Endothelial cell of umbilical vein (primary cell): ENCODE data around the gene C17orf67. TPM values are rescaled to one million over a fixed set of nuclear protein-coding genes. Genes with fewer than 3 reads are reported as not detected.

Source experiments
- BruUV-seq: library from RNA; stranded (reverse); fragments of 400-500 nt; replicated peaks from 2 replicates; lab custom pipeline; 2021; lab: Mats Ljungman, UMichigan
- CTCF ChIA-PET: fragments of 300-600, 350-600 bp; sonication (Branson Sonifier 250); formaldehyde crosslinking; loops from one replicate; lab custom pipeline; 2021; ENCODE audit warnings: antibody characterized with exemption, inconsistent platforms; lab: Charles Lee
- POLR2A ChIA-PET: fragments of 300-600, 350-600 bp; sonication (Branson Sonifier 250); formaldehyde crosslinking; loops from one replicate; lab custom pipeline; 2021; ENCODE audit warnings: antibody characterized with exemption, inconsistent platforms; lab: Charles Lee
- DNase-seq: peaks from one replicate; pipeline ENCODE4 v3.0.0-alpha.2; 2011; ENCODE audit warnings: low read depth, low spot score
- FAIRE-seq: peaks from 2 replicates; lab custom pipeline; 2011; peaks lifted over from hg19 to GRCh38; lab: Jason Lieb, UNC
- H2AFZ ChIP-seq: 2 replicates; pipeline ENCODE4 v1.6.0; 2012; ENCODE audit warnings: low read depth, low read length, control low read depth, inconsistent platforms
- H3K27ac ChIP-seq: 2 replicates; pipeline ENCODE4 v1.5.1; 2011; ENCODE audit warnings: low read depth, mild to moderate bottlenecking, control low read depth, low read length, moderate library complexity; ENCODE audit not compliant: insufficient read depth
- H3K27me3 ChIP-seq, 2 experiments: 2 replicates each; pipeline versions ENCODE4 v1.6.0 to v1.6.1; 2011; ENCODE audit warnings: low read length in 2 of 2, mixed read lengths in 1 of 2; ENCODE audit not compliant: control insufficient read depth in 2 of 2, insufficient read depth in 2 of 2
- H3K36me3 ChIP-seq, 2 experiments: 2 replicates in 1 of 2; 3 replicates in 1 of 2; pipeline ENCODE4 v1.5.1; 2011; ENCODE audit warnings: low read length in 2 of 2, mild to moderate bottlenecking in 1 of 2, moderate library complexity in 1 of 2; ENCODE audit not compliant: control insufficient read depth in 2 of 2, insufficient read depth in 2 of 2; ENCODE audit errors: extremely low read depth in 1 of 2
- H3K4me1 ChIP-seq: 3 replicates; pipeline ENCODE4 v1.5.1; 2011; ENCODE audit warnings: mild to moderate bottlenecking, low read length; ENCODE audit not compliant: control insufficient read depth, insufficient read depth; ENCODE audit errors: extremely low read depth
- H3K4me2 ChIP-seq: 2 replicates; pipeline ENCODE4 v1.6.1; 2011; ENCODE audit warnings: low read length, control low read depth, mixed read lengths; ENCODE audit not compliant: insufficient read depth
- H3K4me3 ChIP-seq, 3 experiments: fragments of 200-600 bp in 1 of 3; sonication (generic), shearing (Covaris generic) in 1 of 3; replicated peaks in 1 of 3; 2 replicates each; pipeline ENCODE4 v1.5.1; 2011 to 2016; ENCODE audit warnings: control low read depth in 3 of 3, low read length in 3 of 3, mild to moderate bottlenecking in 2 of 3, inconsistent platforms in 1 of 3, low read depth in 1 of 3, moderate library complexity in 1 of 3; ENCODE audit not compliant: insufficient read depth in 1 of 3
- H3K79me2 ChIP-seq: 2 replicates; pipeline ENCODE4 v1.6.0; 2012; ENCODE audit warnings: low read length, inconsistent platforms; ENCODE audit not compliant: control insufficient read depth, insufficient read depth
- H3K9ac ChIP-seq: replicated peaks from 2 replicates; pipeline ENCODE3; 2011; ENCODE audit warnings: low read length, control low read depth; ENCODE audit not compliant: insufficient read depth; ENCODE audit errors: extremely low read depth
- H3K9me1 ChIP-seq: replicated peaks from 3 replicates; pipeline ENCODE4 v1.6.0; 2011; ENCODE audit warnings: mild to moderate bottlenecking, low read length; ENCODE audit not compliant: control insufficient read depth, insufficient read depth; ENCODE audit errors: extremely low read depth
- H3K9me3 ChIP-seq: replicated peaks from 2 replicates; pipeline ENCODE4 v1.5.1; 2012; ENCODE audit warnings: low read length, inconsistent platforms; ENCODE audit not compliant: control insufficient read depth, insufficient read depth
- H4K20me1 ChIP-seq: replicated peaks from 2 replicates; pipeline ENCODE3; 2011; ENCODE audit warnings: mild to moderate bottlenecking, low read length; ENCODE audit not compliant: control insufficient read depth, insufficient read depth; ENCODE audit errors: extremely low read depth
- EZH2 ChIP-seq: IDR thresholded peaks from 2 replicates; pipeline ENCODE4 v1.6.1; 2012; ENCODE audit warnings: borderline replicate concordance, low read depth, mild to moderate bottlenecking, moderate library complexity, low read length, inconsistent platforms; ENCODE audit not compliant: severe bottlenecking
- FOS ChIP-seq: IDR thresholded peaks from 2 replicates; pipeline ENCODE4 v1.6.1; 2011; ENCODE audit warnings: mild to moderate bottlenecking, low read length, moderate library complexity, borderline replicate concordance; ENCODE audit not compliant: insufficient read depth
- GATA2 ChIP-seq: IDR thresholded peaks from 2 replicates; pipeline ENCODE4 v1.7.0; 2011; ENCODE audit warnings: low read depth, mild to moderate bottlenecking, moderate library complexity, mixed read lengths, low read length; ENCODE audit not compliant: insufficient read length, insufficient read depth
- JUN ChIP-seq: IDR thresholded peaks from 2 replicates; pipeline ENCODE4 v1.6.1; 2011; ENCODE audit warnings: borderline replicate concordance, low read depth; ENCODE audit not compliant: insufficient read length, insufficient read depth
- MYC ChIP-seq: IDR thresholded peaks from one replicate; pipeline ENCODE4 v1.6.1; 2011; ENCODE audit warnings: mild to moderate bottlenecking, low read depth, low read length
- POLR2A ChIP-seq: IDR thresholded peaks from 2 replicates; pipeline ENCODE4 v1.6.1; 2012; ENCODE audit warnings: low read depth, mild to moderate bottlenecking, control low read depth, low read length
- POLR2AphosphoS5 ChIP-seq: IDR thresholded peaks from 2 replicates; pipeline ENCODE4 v1.6.1; 2012; ENCODE audit warnings: low read depth, mild to moderate bottlenecking, control low read depth, low read length, moderate library complexity; ENCODE audit not compliant: insufficient read depth
- dilution Hi-C: fragments of 300-500 bp; cut with MboI; formaldehyde crosslinking; loops from one replicate; pipeline ENCODE4 v1.15.0; 2019; ENCODE audit warnings: low sequenced_read_pairs; ENCODE audit not compliant: extremely low pct_ligation_motif_present
- intact Hi-C: fragments of 100-400 bp; cut with micrococcal nuclease; formaldehyde crosslinking; loops from one replicate; pipeline ENCODE4 v1.10.0; 2022
- polyA plus RNA-seq, 4 experiments: library from polyadenylated mRNA; depleted of rRNA in 3 of 4; stranded (reverse) in 3 of 4; unstranded in 1 of 4; fragments of >200 nt; gene quantifications; 2 replicates each; pipeline versions ENCODE4 v1.2.1 to v1.2.3, GENCODE V29; 2011 to 2012; ENCODE audit warnings: missing spikeins in 1 of 4
- total RNA-seq: library from RNA; stranded (reverse); gene quantifications from 2 replicates; pipeline ENCODE4 v1.2.3, GENCODE V29; 2021
- TF ChIP-seq, protein P1 (sequence below): IDR thresholded peaks from 2 replicates; pipeline ENCODE4 v1.6.1; 2011; ENCODE audit not compliant: insufficient read depth, insufficient read length
- TF ChIP-seq, protein P2 (sequence below), 2 donors: IDR thresholded peaks; 1 replicate in 1 of 2; 2 replicates in 1 of 2; pipeline ENCODE4 v1.5.1; 2011; ENCODE audit warnings: low read length in 2 of 2, mild to moderate bottlenecking in 2 of 2, moderate library complexity in 2 of 2, control low read depth in 1 of 2, inconsistent platforms in 1 of 2, low read depth in 1 of 2; ENCODE audit not compliant: insufficient read depth in 1 of 2; ENCODE audit errors: extremely low read depth in 1 of 2

The C17orf67 gene
- total and polyA plus RNA-seq, 2 donors (not counting 3 experiments of a cell fraction or from before 2014, with no cell fraction given), result 1.9 to 5.8 TPM

DNA sequence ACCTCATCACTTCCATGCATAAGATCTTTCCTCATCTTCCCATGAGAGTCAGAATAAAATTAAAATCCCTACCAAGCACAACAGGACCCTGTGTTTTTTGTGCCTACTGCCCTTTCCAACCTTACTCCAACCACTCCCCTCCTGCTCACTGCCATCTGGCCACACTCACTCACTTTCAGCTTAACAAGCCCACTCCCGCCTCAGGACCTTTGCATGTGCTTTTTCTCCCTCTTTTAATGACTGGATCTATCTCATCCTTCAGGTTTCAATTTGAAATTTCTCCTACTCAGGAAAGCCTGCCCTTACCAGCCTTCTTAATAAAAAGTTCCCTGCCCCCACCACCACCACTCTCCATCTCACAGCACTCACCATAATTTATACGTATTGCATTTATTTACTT is 14.7 kb downstream of the C17orf67 start:
- Histone ChIP-seq H3K27ac (no peak overlapping the region), H3K4me1 (peaks cover 24% of the 10 kb centered on the region), H3K79me2 (no peaks in the 10 kb centered on the region), H3K9ac (no peak overlapping the region), H3K9me1 (no peaks in the 10 kb centered on the region), H3K4me2 (no peak overlapping the region), H3K4me3 (no peak overlapping the region), H4K20me1 (no peaks in the 10 kb centered on the region), H2AFZ (no peak overlapping the region), H3K36me3 (no peaks in the 10 kb centered on the region), H3K9me3 (no peaks in the 10 kb centered on the region), H3K27me3 (no peaks in the 10 kb centered on the region)
- intact Hi-C loops, result loop anchor here (1.0 kb wide), 6 partner anchors 14 to 266 kb away; partner anchors contain the start of genes AKAP1, C17orf67, COIL and TRIM25
- dilution Hi-C loops, result no loop called here
- no peak for FAIRE-seq
- DNase-seq, result no peak
- no peak for TF ChIP-seq MYC
- no peak for TF ChIP-seq JUN
- no peak for TF ChIP-seq POLR2AphosphoS5
- TF ChIP-seq FOS, result no peak
- TF ChIP-seq EZH2, result no peak
- no TSS peak for BruUV-seq
- ChIA-PET CTCF (interaction anchor here (1.0 to 8.4 kb wide), 39 partner anchors 10 to 319 kb away, joined by 3 to 148 read pairs (median 7); partner anchors contain the start of genes C17orf67, COIL, DGKE and NOG), POLR2A (interaction anchor here (0.6 kb wide), 1 partner anchor 275 kb away, joined by 9 read pairs; no protein-coding TSS in a partner anchor)

- Histone ChIP-seq H4K20me1 (no peaks in the 10 kb centered on the region), H3K4me1 (peaks cover 12% of the 10 kb centered on the region), H3K9me1 (no peaks in the 10 kb centered on the region), H3K79me2 (no peaks in the 10 kb centered on the region), H3K4me3 (no peak overlapping the region), H3K9ac (no peak overlapping the region), H2AFZ (no peak overlapping the region), H3K36me3 (no peaks in the 10 kb centered on the region), H3K4me2 (no peak overlapping the region), H3K9me3 (no peaks in the 10 kb centered on the region), H3K27ac (no peak overlapping the region), H3K27me3 (no peaks in the 10 kb centered on the region)
- ChIA-PET CTCF (interaction anchor here (1.3 to 8.4 kb wide), 4 partner anchors 12 to 317 kb away, joined by 3 to 148 read pairs (median 6); no protein-coding TSS in a partner anchor), POLR2A (no interaction called here)
- no TSS peak for BruUV-seq
- DNase-seq (no peak), FAIRE-seq (no peak)
- dilution Hi-C loops, result no loop called here
- intact Hi-C loops, result no loop called here
- TF ChIP-seq FOS, result no peak
- TF ChIP-seq, protein P1, sequence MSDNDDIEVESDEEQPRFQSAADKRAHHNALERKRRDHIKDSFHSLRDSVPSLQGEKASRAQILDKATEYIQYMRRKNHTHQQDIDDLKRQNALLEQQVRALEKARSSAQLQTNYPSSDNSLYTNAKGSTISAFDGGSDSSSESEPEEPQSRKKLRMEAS, result no peak
- no peak for TF ChIP-seq MYC
- no peak for TF ChIP-seq GATA2
- no peak for TF ChIP-seq EZH2
- no peak for TF ChIP-seq POLR2AphosphoS5
- TF ChIP-seq, protein P2, sequence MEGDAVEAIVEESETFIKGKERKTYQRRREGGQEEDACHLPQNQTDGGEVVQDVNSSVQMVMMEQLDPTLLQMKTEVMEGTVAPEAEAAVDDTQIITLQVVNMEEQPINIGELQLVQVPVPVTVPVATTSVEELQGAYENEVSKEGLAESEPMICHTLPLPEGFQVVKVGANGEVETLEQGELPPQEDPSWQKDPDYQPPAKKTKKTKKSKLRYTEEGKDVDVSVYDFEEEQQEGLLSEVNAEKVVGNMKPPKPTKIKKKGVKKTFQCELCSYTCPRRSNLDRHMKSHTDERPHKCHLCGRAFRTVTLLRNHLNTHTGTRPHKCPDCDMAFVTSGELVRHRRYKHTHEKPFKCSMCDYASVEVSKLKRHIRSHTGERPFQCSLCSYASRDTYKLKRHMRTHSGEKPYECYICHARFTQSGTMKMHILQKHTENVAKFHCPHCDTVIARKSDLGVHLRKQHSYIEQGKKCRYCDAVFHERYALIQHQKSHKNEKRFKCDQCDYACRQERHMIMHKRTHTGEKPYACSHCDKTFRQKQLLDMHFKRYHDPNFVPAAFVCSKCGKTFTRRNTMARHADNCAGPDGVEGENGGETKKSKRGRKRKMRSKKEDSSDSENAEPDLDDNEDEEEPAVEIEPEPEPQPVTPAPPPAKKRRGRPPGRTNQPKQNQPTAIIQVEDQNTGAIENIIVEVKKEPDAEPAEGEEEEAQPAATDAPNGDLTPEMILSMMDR (IDR thresholded peaks at IDR 0.05; ENCODE audit: extremely low read depth in 1 of 2, insufficient read depth in 1 of 2, low read depth in 1 of 2, low read length in 2 of 2), result no peak
- no peak for TF ChIP-seq JUN
- no peak for TF ChIP-seq POLR2A
These were observed 16.7 kb downstream of the C17orf67 start for GRCh38 chr17:56817066-56817465.
